Gastroesophageal sphincter (tissue), 3 donors: Measurements from ENCODE around the gene SYT11.

Experiments used
- CTCF ChIP-seq, 4 experiments: fragments of 200-600 bp in 2 of 4; fragments of 450-650 bp in 2 of 4; sonication (generic) in 1 of 4; IDR thresholded peaks; one replicate each; pipeline ENCODE4 v1.5.1; 2017 to 2019; ENCODE audit warnings: antibody characterized with exemption in 4 of 4, mild to moderate bottlenecking in 2 of 4, moderate library complexity in 2 of 4
- EP300 ChIP-seq: sonication (generic); formaldehyde crosslinking; IDR thresholded peaks from one replicate; pipeline ENCODE4 v1.6.1; 2017; ENCODE audit warnings: antibody characterized with exemption, mild to moderate bottlenecking
- POLR2A ChIP-seq, 2 donors: fragments of 450-650 bp; IDR thresholded peaks; one replicate each; pipeline ENCODE4 v1.6.1; 2017; ENCODE audit warnings: antibody characterized with exemption in 2 of 2, mild to moderate bottlenecking in 2 of 2, moderate library complexity in 1 of 2
- POLR2AphosphoS5 ChIP-seq: sonication (generic); formaldehyde crosslinking; IDR thresholded peaks from one replicate; pipeline ENCODE4 v1.6.1; 2017; ENCODE audit warnings: antibody characterized with exemption

GRCh38 chr1:155933591-155934096 lies 74.3 kb downstream of the SYT11 start:
- TF ChIP-seq POLR2A (IDR thresholded peaks at IDR 0.05) (no peak), CTCF (IDR thresholded peaks at IDR 0.05) (no peak), POLR2AphosphoS5 (no peak), EP300 (no peak)
